ENCODE measurements around the gene OR4F15.

DNA sequence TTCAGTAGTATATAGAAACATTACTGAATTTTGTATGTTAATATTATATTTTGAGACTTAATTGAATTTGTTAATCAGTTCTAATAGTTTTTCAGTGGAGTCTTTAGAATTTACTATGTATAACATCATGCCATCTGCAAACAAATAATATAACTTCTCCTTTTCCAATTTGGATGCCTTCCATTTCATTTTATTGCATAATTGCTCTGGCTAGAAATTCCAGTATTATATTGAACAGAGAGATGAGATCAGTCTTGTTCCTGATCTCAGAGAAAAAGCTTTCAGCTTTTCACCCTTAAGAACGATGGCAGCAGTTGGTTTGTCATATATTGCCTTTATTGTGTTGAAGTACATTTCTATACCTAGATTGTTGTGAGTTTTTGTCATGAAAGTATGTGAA, 40.4 kb downstream of the OR4F15 start:
- TF ChIP-seq, protein P1, sequence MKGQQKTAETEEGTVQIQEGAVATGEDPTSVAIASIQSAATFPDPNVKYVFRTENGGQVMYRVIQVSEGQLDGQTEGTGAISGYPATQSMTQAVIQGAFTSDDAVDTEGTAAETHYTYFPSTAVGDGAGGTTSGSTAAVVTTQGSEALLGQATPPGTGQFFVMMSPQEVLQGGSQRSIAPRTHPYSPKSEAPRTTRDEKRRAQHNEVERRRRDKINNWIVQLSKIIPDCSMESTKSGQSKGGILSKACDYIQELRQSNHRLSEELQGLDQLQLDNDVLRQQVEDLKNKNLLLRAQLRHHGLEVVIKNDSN (IDR thresholded peaks at IDR 0.05; ENCODE audit: borderline replicate concordance, low read depth) = no peak
- no peak for TF ChIP-seq MAX (IDR thresholded peaks at IDR 0.05; ENCODE audit: low read depth)
- TF ChIP-seq, protein P2, sequence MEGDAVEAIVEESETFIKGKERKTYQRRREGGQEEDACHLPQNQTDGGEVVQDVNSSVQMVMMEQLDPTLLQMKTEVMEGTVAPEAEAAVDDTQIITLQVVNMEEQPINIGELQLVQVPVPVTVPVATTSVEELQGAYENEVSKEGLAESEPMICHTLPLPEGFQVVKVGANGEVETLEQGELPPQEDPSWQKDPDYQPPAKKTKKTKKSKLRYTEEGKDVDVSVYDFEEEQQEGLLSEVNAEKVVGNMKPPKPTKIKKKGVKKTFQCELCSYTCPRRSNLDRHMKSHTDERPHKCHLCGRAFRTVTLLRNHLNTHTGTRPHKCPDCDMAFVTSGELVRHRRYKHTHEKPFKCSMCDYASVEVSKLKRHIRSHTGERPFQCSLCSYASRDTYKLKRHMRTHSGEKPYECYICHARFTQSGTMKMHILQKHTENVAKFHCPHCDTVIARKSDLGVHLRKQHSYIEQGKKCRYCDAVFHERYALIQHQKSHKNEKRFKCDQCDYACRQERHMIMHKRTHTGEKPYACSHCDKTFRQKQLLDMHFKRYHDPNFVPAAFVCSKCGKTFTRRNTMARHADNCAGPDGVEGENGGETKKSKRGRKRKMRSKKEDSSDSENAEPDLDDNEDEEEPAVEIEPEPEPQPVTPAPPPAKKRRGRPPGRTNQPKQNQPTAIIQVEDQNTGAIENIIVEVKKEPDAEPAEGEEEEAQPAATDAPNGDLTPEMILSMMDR (IDR thresholded peaks at IDR 0.05) = no peak
- TF ChIP-seq RFX5 (IDR thresholded peaks at IDR 0.05; ENCODE audit: low read length) = no peak
- no peak for TF ChIP-seq EZH2phosphoT487 (IDR thresholded peaks at IDR 0.05; ENCODE audit: borderline replicate concordance, low read depth)
- TF ChIP-seq REST (IDR thresholded peaks at IDR 0.05; ENCODE audit: low read depth, low read length) = no peak
- no peak for TF ChIP-seq GABPA (IDR thresholded peaks at IDR 0.05; ENCODE audit: low read depth)
- TF ChIP-seq POLR2AphosphoS5 (IDR thresholded peaks at IDR 0.05; ENCODE audit: low read depth, low read length) = no peak
- TF ChIP-seq SMC3 (IDR thresholded peaks at IDR 0.05; ENCODE audit: low read depth, low read length) = no peak
- TF ChIP-seq CHD2 (IDR thresholded peaks at IDR 0.05; ENCODE audit: low read length, partially characterized antibody) = no peak
